GM18520 (cell line): Measurements from ENCODE around the gene TPP2.

Source experiments
- ATAC-seq: cut with Tn5 transposase; IDR thresholded peaks from one replicate; pipeline ENCODE4 v1.9.1; 2021; ENCODE audit not compliant: unreplicated experiment

TPP2 gene

GRCh38 chr13:102593466-102593865, 3.3 kb upstream of the TPP2 start:
- ATAC-seq, result no peak

DNA sequence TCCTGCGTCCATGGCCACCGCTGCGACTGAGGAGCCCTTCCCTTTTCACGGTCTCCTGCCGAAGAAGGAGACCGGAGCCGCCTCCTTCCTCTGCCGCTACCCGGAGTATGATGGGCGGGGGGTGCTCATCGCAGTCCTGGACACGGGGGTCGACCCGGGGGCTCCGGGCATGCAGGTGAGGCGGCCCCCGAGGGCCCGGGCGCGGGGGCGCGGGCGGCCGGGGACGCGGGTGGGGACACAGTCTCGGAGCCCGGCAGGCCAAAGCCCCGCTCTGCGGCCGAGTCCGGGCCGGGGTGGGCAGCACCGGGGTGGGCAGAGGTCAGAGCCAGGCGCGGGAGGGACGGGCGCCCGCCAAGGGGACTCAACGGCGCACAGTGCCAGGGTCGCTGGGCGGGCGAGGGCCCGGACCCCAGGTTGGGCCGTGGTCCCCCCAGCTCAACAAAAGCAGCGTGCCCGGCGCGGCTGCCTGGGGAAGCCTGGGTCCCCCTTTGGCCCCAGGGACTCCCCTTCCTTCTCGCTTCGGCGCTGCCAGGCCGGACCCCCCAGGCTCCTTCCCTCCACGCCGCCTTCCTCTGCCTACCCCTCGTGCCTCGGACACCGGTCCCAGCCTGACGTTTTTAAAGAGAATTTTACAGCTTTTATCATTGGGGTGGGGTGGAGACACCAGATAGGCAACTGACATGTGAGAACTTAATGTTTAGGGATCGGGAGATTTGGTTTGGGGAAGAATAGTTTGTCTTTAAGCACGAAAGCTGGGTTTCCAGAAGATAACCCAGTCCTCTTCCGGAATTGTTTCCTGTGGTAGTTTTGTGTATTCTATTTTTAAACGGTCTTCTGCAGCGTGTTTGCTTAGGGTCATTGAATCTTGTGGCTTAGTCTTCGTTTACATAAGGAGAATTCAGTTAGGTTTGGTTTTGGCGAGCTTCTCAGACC, 509 bp downstream of the TPP2 start:
- no peak for ATAC-seq

- ATAC-seq, result no peak
Observed at GRCh38 chr13:102598061-102598460, 1.3 kb downstream of the TPP2 start.

DNA sequence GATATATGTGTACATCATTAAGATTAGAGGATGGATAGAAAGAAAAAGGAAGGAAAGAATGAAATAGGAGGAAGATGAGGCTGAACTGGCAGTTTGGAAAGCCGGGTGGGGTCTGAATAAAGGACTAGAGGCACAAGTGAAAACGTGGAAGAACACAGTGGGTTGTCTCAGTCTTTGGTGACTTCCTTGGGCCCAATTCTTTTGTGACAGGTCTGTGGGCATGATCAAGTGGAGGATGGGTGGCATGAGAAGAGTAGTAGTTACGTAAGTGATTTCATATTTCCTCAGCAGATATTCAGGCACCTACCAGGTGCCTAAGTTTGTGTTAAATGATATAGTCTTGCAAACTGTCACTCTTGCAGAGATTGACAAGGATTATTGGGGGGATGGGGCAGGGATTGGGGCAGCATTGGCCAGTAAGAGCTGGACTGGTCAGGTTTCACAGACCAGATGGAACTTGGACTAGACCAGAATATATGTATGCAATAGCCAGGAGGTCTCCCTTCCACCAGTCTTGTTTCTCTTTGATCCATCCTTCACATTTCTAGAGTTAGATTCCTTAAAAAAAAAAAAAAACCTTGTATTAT, 2.7 kb downstream of the TPP2 start:
- no peak for ATAC-seq

DNA sequence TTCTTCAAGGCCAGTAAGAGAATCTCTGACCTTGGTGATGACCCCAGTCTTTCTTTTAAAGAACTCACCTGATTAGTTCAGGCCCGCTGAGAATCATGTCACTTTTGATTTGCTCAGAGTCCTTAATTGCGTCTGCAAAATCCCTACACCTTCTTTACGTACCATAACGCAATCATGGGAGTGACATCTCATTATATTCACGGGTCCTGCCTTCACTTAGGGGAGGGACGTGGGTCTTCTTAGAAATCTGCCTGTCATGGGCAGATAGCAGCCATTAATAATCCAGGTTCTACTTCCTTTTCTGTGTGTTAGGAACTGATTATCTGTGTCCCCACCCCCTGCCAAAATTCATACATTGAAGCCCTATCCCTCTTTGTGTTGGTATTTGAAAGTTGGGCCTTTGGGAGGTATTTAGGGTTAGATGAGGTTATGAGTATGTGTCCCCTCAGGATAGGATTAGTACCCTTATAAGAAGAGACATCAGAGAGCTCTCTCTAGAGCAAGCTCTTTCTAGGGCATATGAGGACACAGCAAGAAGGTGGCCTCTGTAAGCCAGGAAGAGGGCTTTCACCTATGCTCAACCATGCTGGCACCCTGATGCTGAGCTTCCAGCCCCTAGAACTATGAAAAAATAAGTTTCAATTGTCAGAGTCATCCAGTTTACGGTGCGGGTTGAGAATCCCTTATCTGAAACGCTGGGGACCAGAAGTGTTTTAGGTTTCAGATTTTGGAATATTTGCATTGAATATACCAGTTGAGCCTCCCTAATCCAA, 9.9 kb downstream of the TPP2 start:
- ATAC-seq, result no peak

DNA sequence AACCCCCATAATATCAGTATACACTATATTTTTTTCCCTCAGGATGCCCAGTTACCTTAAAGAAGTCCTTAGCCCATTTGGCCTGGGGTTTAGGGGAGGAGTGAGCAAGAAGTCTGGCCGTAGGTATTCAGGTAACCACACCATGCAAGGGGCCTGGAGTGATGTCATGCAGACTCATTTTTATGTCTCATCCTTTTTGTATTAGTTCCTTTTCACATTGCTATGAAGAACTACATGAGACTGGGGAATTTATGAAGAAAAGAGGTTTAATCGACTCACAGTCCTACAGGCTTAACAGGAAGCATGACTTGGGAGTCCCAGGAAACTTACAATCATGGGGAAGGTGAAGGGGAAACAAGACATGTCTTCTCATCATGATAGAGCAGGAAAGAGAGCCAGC, 12.2 kb downstream of the TPP2 start:
- no peak for ATAC-seq

DNA sequence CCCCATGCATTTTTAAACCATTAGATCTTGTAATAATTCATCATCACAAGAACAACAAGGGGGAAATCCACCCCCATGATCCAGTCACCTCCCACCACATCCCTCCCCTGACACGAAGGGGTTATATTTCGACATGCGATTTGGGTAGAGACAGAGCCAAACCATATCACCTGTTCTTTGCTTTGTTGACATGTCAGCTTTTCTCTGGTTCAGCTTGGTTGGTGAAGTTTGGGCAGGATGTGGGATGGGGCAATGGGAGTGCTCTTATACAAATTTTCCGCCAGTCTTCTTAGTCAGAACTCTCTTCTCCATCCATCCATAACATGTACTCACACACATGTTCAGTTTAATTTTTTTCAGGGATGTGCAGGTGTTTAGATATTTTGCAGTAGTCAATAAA, 12.9 kb downstream of the TPP2 start:
- no peak for ATAC-seq

DNA sequence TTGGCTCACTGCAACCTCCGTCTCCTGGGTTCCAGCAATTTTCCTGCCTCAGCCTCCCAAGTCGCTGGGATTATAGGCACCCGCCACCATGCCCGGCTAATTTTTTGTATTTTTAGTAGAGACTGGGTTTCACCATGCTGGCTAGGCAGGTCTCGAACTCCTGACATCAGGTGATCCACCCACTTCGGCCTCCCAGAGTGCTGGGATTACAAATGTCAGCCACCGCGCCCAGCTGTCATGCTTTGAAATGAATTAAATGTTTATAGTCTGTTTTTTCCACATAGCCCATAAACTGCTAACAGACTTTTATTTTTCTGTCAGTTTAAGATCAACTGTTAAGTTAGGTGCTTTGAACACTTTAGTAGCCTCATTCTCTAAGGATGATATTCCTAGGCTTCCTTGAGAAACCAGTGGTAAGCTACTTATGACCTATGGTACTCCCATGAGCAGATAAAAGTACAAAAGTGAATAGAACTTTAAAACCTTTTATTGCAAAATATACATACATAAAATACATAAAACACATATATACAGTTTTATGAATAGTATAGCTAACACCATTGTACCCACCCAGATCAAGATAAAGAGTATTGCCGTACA, 13.6 kb downstream of the TPP2 start:
- ATAC-seq, result no peak

GRCh38 chr13:102617697-102618350, 21.0 kb downstream of the TPP2 start:
- no peak for ATAC-seq

GRCh38 chr13:102620516-102620915, 23.7 kb downstream of the TPP2 start:
- no peak for ATAC-seq

DNA sequence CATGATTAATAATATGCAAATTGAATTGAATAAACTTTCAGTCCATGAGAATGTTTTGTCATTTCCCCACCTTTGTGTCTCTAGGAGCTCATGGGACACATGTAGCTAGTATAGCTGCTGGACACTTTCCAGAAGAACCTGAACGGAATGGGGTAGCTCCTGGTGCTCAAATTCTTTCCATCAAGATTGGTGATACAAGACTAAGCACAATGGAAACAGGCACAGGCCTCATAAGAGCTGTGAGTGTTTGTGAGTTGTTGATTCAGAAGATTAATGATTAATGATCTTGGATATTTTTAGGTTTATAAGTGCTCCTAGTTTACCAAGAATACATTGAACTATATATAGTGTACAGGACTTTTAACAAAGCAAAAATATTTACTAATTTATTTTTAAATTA, 30.1 kb downstream of the TPP2 start:
- ATAC-seq, result no peak

DNA sequence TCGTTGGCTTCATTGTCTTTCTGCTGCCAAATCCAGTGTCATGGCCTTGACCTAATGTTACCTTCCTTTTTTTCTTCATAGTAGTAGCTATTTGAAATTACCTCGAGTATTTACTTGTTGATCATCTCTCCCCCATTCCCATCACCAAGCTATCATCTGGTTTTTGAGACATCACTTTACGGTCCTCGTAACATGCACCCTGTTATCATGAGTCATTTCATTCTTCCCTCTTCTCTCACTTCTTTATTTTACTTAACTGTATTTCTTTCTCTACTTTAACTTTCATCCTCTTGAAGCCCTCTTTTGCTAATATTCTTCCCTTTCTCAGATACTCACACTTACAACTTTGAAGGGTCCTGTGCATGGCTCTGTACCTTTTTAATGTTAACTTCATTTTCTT, 31.8 kb downstream of the TPP2 start:
- ATAC-seq, result no peak

DNA sequence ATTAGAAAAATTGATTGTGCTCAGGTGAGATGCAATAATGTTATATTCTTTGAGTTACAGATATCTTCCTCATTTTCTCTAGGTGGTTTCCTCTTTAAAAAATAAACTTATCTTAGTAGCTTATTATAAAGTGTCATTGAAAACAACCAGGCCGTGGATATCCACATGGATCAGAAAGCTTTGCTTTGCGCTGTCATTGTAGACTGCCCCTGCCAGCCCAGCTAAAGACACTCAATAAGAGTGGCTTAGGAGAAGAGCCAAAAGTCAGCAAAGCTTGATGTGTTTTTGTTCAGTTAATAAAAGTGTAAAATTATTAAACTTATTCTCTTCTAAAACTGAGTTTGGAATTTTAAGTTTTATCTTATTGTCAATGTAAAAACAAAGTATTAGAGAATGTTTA, 34.4 kb downstream of the TPP2 start:
- ATAC-seq, result no peak

- no peak for ATAC-seq
Observed at GRCh38 chr13:102638741-102639140, 42.0 kb downstream of the TPP2 start.

GRCh38 chr13:102642029-102642428, 45.2 kb downstream of the TPP2 start:
- ATAC-seq, result no peak

- ATAC-seq, result no peak
Observed at GRCh38 chr13:102642475-102642874, 45.7 kb downstream of the TPP2 start.

- ATAC-seq, result no peak
Observed at GRCh38 chr13:102643656-102644055, 46.9 kb downstream of the TPP2 start.

- ATAC-seq, result no peak
Observed at GRCh38 chr13:102645701-102646100, 48.9 kb downstream of the TPP2 start.

GRCh38 chr13:102648046-102648445, 51.3 kb downstream of the TPP2 start:
- ATAC-seq, result no peak

DNA sequence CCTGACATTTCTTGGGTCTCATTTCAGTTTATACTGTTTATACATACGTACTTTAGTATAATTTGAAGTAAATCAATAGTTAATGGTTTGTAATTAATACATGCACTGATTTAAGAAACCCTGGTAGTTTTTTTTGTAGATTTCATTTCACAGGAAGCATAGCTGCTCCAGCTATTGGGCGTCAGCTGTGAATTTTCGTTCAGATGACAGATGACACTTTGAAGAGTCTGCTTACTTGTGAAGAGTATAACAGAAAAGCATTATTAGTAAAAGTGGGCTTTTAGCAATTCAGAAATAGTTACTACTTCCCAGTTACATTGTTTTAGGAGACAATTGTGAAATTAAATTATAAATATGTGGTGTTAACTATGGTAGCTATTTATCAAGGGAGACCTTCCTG, 53.7 kb downstream of the TPP2 start:
- ATAC-seq, result no peak

GRCh38 chr13:102651392-102651791, 54.6 kb downstream of the TPP2 start:
- no peak for ATAC-seq
